Measurements from ENCODE around the gene SATL1. TPM values are rescaled to one million over a fixed set of nuclear protein-coding genes. Genes with fewer than 3 reads are reported as not detected.

SATL1 gene
- total RNA-seq, 2 experiments from 2014 or later, result 0.09 TPM; not detected in 1

DNA sequence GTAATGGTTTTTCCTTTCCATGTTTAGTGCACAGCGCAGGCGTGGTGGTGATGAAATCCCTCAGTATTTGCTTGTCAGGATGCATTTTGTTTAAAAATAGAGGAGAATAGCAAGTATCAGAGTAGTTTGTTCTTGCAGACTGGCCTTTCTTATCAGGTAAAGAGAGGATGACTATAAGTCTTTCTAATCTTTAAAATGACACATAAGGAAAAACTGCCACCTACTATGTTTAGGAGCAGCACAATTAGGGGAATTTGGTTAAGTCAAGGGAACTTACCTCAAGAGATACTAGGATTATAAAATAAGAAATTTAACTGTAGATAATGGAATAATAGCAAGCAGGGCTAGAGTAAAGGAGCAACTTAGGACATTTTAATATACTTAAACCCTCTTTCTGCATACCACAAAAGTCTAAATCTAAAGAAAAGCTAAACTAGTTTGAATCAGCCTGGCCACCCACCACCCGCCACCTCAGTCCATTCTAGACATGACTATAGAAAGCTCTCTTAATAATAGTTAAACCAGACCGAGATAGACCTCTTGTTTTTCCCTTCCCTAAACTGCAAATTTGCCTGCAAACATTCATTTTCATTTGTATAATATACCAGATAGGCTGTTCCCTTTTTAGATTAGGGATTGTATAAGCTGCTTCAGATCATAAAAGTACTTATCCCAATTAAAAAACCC, 177.9 kb downstream of the SATL1 start:
- H3K4me1 Mint-ChIP-seq, result no peaks in the 10 kb centered on the region
- no peaks in the 10 kb centered on the region for H3K9me3 Mint-ChIP-seq (ENCODE audit: low read depth)
- no peaks in the 10 kb centered on the region for H3K27me3 Mint-ChIP-seq
- ATAC-seq (no peak), DNase-seq (no peak)
- CTCF ChIA-PET, result no interaction called here
- H3K36me3 Mint-ChIP-seq, result peaks cover 16% of the 10 kb centered on the region
- H3K4me3 Mint-ChIP-seq, result no peak overlapping the region
- H3K27ac Mint-ChIP-seq, result no peak overlapping the region

DNA sequence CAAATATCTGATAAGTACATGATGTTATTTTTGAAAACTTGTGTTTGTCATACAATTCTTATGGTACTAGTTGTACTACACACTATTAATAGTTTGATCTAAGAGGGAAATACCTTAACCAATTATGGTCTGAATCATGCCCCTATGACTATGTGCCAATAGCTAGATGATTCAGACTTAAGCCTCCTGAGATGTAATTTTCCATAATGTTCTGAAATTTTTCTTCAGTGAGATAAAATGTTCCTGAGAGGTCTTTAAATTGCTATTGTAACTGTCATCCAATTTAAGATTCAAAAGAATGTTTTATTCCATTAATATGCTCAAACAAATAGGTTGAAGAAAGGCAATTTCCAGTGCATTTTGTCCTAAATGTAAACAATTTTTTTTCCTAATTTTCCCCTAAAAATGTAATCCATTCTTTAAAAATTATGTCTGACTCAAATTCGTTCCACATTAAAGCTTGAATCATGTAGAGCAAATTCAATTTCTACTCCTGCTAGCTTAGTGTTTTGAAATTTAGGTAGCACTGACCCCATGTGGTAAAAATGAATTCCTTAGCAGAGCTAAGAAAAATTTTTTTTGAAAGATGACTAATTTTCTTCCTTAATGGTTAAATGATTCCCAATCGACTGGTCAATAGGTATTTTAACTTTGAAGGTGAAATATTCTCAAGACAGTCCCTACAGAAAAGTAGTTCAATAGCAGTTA, 190.8 kb downstream of the SATL1 start:
- Mint-ChIP-seq H3K4me3 (no peak overlapping the region), H3K27me3 (no peaks in the 10 kb centered on the region), H3K4me1 (no peaks in the 10 kb centered on the region), H3K36me3 (peaks cover 2% of the 10 kb centered on the region), H3K9me3 (ENCODE audit: low read depth) (no peaks in the 10 kb centered on the region), H3K27ac (no peak overlapping the region)
- DNase-seq, result no peak
- CTCF ChIA-PET, result no interaction called here
- ATAC-seq, result no peak

GRCh38 chrX:85052205-85052604, 191.4 kb downstream of the SATL1 start:
- ATAC-seq (no peak), DNase-seq (no peak)
- H3K27me3 Mint-ChIP-seq, result no peaks in the 10 kb centered on the region
- H3K36me3 Mint-ChIP-seq, result peaks cover 2% of the 10 kb centered on the region
- no peak overlapping the region for H3K4me3 Mint-ChIP-seq
- H3K9me3 Mint-ChIP-seq (ENCODE audit: low read depth), result no peaks in the 10 kb centered on the region
- CTCF ChIA-PET, result no interaction called here
- no peak overlapping the region for H3K27ac Mint-ChIP-seq
- no peaks in the 10 kb centered on the region for H3K4me1 Mint-ChIP-seq

- Mint-ChIP-seq H3K36me3 (no peaks in the 10 kb centered on the region), H3K4me1 (no peaks in the 10 kb centered on the region), H3K4me3 (no peak overlapping the region), H3K27ac (no peak overlapping the region), H3K9me3 (ENCODE audit: low read depth) (no peaks in the 10 kb centered on the region), H3K27me3 (no peaks in the 10 kb centered on the region)
- CTCF ChIA-PET, result no interaction called here
- DNase-seq (no peak), ATAC-seq (no peak)
These were observed 192.0 kb downstream of the SATL1 start for GRCh38 chrX:85051627-85052026.

Other genes starting within 250 kb of the SATL1 start
- 10 to 100 TPM; 12.0 to 15.3 TPM for gene APOOL, start 239.9 kb downstream of the SATL1 start, total RNA-seq
- gene ZNF711, start 212 bp upstream of the SATL1 start, total RNA-seq, result under 1 TPM in 1 of 2 experiments, not detected in 1; 0.26 TPM
- not detected for gene POF1B, start 135.9 kb upstream of the SATL1 start, total RNA-seq